GM19043 (cell line): ENCODE data around the gene HEXIM2.
A peak's percentile ranks its signal among the peaks of the same experiment; 100 is the strongest.
"Not testable (repeated sequence)": the region's sequence is repeated elsewhere in the genome, so short reads cannot be mapped to it uniquely, and the experiment has no call there.

Source experiments
- ATAC-seq: cut with Tn5 transposase; IDR thresholded peaks from one replicate; pipeline ENCODE4 v1.9.1; 2021; ENCODE audit warnings: low read depth; ENCODE audit not compliant: unreplicated experiment

Gene HEXIM2

GRCh38 chr17:45161288-45162024 lies at the start of gene HEXIM2:
HEXIM2 (plus strand) TSS chr17:45161875; CDS start chr17:45162794, 919 bp downstream.
- ATAC-seq, result peak; percentile 88

- ATAC-seq, result no peak
These were observed 48.9 kb upstream of the HEXIM2 start for GRCh38 chr17:45112559-45113423.

GRCh38 chr17:45113424-45113754 lies 48.3 kb upstream of the HEXIM2 start:
- ATAC-seq, result no peak

- no peak for ATAC-seq
These were observed 47.4 kb upstream of the HEXIM2 start for GRCh38 chr17:45114117-45114932.

- ATAC-seq, result no peak
These were observed 46.6 kb upstream of the HEXIM2 start for GRCh38 chr17:45115015-45115625.

GRCh38 chr17:45115871-45116270 lies 45.8 kb upstream of the HEXIM2 start:
- ATAC-seq, result no peak

GRCh38 chr17:45116434-45117016 lies 45.1 kb upstream of the HEXIM2 start:
- ATAC-seq, result no peak

- ATAC-seq, result no peak
These were observed 44.3 kb upstream of the HEXIM2 start for GRCh38 chr17:45117334-45117733.

GRCh38 chr17:45117848-45118646 lies 43.6 kb upstream of the HEXIM2 start:
- no peak for ATAC-seq

- ATAC-seq, result no peak
These were observed 43.0 kb upstream of the HEXIM2 start for GRCh38 chr17:45118691-45119090.

- no peak for ATAC-seq
These were observed 41.7 kb upstream of the HEXIM2 start for GRCh38 chr17:45119964-45120363.

GRCh38 chr17:45120558-45120957 lies 41.1 kb upstream of the HEXIM2 start:
- ATAC-seq, result no peak

GRCh38 chr17:45121055-45121454 lies 40.6 kb upstream of the HEXIM2 start:
- no peak for ATAC-seq

GRCh38 chr17:45123076-45123770 lies 38.5 kb upstream of the HEXIM2 start:
- ATAC-seq, result no peak

GRCh38 chr17:45123930-45124796 lies 37.5 kb upstream of the HEXIM2 start:
- ATAC-seq, result no peak

GRCh38 chr17:45124797-45125122 lies 36.9 kb upstream of the HEXIM2 start:
- not testable (repeated sequence) for ATAC-seq

- ATAC-seq, result no peak
These were observed 36.2 kb upstream of the HEXIM2 start for GRCh38 chr17:45125509-45125908.

GRCh38 chr17:45127207-45127547 lies 34.5 kb upstream of the HEXIM2 start:
- no peak for ATAC-seq
